ENCODE data around the gene PPP1R37.
"Not testable (repeated sequence)": the region's sequence is repeated elsewhere in the genome, so short reads cannot be mapped to it uniquely, and the experiment has no call there.

The PPP1R37 gene

GRCh38 chr19:45115809-45116615 lies 23.0 kb downstream of the PPP1R37 start:
- no peak for DNase-seq (ENCODE audit: low spot score)

- DNase-seq (ENCODE audit: low spot score) = no peak
These were observed 24.2 kb downstream of the PPP1R37 start for GRCh38 chr19:45117167-45117594.

- no peak for DNase-seq (ENCODE audit: low spot score)
These were observed 24.7 kb downstream of the PPP1R37 start for GRCh38 chr19:45117671-45118070.

GRCh38 chr19:45118106-45118505 lies 25.1 kb downstream of the PPP1R37 start:
- DNase-seq (ENCODE audit: low spot score) = no peak

GRCh38 chr19:45118591-45119355 lies 25.8 kb downstream of the PPP1R37 start:
- DNase-seq (ENCODE audit: low spot score) = not testable (repeated sequence)

GRCh38 chr19:45119582-45119981 lies 26.6 kb downstream of the PPP1R37 start:
- no peak for DNase-seq (ENCODE audit: low spot score)

GRCh38 chr19:45121827-45122345 lies 28.9 kb downstream of the PPP1R37 start:
- no peak for DNase-seq (ENCODE audit: low spot score)

- DNase-seq (ENCODE audit: low spot score) = no peak
These were observed 29.9 kb downstream of the PPP1R37 start for GRCh38 chr19:45122832-45123231.

GRCh38 chr19:45123440-45123850 lies 30.5 kb downstream of the PPP1R37 start:
- DNase-seq (ENCODE audit: low spot score) = no peak

GRCh38 chr19:45124021-45124420 lies 31.0 kb downstream of the PPP1R37 start:
- no peak for DNase-seq (ENCODE audit: low spot score)

- no peak for DNase-seq (ENCODE audit: low spot score)
These were observed 32.4 kb downstream of the PPP1R37 start for GRCh38 chr19:45125360-45125759.

- DNase-seq (ENCODE audit: low spot score) = no peak
These were observed 33.1 kb downstream of the PPP1R37 start for GRCh38 chr19:45125975-45126493.

GRCh38 chr19:45126654-45127053 lies 33.7 kb downstream of the PPP1R37 start:
- no peak for DNase-seq (ENCODE audit: low spot score)

- no peak for DNase-seq (ENCODE audit: low spot score)
These were observed 35.2 kb downstream of the PPP1R37 start for GRCh38 chr19:45128146-45128545.

- DNase-seq (ENCODE audit: low spot score) = no peak
These were observed 35.8 kb downstream of the PPP1R37 start for GRCh38 chr19:45128806-45129205.

- DNase-seq (ENCODE audit: low spot score) = no peak
These were observed 37.3 kb downstream of the PPP1R37 start for GRCh38 chr19:45130236-45130635.

- DNase-seq (ENCODE audit: low spot score) = no peak
These were observed 38.1 kb downstream of the PPP1R37 start for GRCh38 chr19:45130888-45131615.

- DNase-seq (ENCODE audit: low spot score) = no peak
These were observed 40.7 kb downstream of the PPP1R37 start for GRCh38 chr19:45133661-45134060.

GRCh38 chr19:45135176-45135885 lies 42.4 kb downstream of the PPP1R37 start:
- DNase-seq (ENCODE audit: low spot score) = no peak

- no peak for DNase-seq (ENCODE audit: low spot score)
These were observed 43.7 kb downstream of the PPP1R37 start for GRCh38 chr19:45136507-45137178.
